GM04503 (cell line): Measurements from ENCODE around the gene HECA.
"Not testable (repeated sequence)": the region's sequence is repeated elsewhere in the genome, so short reads cannot be mapped to it uniquely, and the experiment has no call there.

Source experiments
- DNase-seq: peaks from one replicate; pipeline ENCODE4 v3.0.0-alpha.2; 2012; ENCODE audit warnings: low read depth

Gene HECA

DNA sequence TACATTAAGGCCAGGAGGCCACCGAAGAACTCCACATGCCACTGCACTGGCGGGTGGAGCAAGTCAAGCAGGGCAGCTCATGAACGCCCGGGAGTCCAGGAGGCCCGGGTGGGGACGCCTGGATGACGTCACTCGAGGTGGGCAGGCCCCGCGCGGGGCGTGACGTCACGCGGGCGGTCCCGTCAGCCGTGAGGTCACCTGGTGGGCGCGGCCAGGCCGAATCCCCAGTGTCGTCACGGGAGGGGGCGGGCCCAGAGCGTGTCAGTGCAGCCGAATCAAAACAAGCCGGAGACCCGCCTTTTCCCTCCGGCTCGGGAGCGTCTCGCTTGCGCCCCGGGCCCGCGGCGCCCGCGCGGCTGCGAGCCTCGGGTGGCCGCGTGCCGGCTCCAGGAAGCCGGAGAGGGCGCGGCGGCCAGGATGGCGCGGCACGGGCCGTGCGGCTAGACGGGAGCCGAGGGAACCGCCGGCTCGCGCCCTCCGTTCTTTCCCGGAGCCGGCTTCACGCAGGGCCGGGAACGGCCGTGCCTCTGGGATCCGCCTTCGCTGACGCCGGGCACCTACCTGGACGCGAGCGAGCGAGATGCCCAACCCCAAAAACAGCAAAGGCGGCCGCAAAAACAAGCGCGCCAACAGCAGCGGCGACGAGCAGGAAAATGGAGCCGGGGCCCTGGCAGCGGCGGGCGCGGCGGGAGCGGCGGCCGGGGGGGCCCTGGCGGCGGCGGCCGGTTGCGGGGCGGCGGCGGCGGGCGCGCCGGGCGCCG, at the start of gene HECA:
HECA (plus strand) TSS at position 264 of the 761 bp plus-strand sequence; CDS start at position 581, 317 bp downstream.
- DNase-seq = no peak

GRCh38 chr6:139091826-139092225, 43.1 kb upstream of the HECA start:
- DNase-seq = no peak

- no peak for DNase-seq
Observed at GRCh38 chr6:139099984-139100383, 34.9 kb upstream of the HECA start.

DNA sequence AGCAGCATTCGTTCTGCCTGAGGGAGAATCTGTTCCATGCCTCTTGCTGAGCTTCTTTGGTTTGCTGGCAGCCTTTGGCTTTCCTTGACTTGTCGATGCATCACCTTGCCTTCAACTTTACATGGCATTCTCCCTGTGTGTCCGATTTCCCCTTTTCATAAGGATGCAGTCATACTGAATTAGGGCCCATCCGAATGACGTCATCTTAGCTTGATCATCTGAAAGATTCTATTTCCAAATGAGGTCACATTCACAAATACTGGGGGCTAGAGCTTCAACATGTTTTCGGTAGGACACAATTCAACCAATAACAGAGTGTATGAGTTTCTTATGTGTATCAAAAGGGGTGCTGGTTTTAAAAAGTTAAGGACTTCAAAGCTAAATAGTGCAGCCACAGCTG, 27.8 kb upstream of the HECA start:
- DNase-seq = no peak

GRCh38 chr6:139108378-139108777, 26.5 kb upstream of the HECA start:
- no peak for DNase-seq

GRCh38 chr6:139109558-139109957, 25.3 kb upstream of the HECA start:
- no peak for DNase-seq

DNA sequence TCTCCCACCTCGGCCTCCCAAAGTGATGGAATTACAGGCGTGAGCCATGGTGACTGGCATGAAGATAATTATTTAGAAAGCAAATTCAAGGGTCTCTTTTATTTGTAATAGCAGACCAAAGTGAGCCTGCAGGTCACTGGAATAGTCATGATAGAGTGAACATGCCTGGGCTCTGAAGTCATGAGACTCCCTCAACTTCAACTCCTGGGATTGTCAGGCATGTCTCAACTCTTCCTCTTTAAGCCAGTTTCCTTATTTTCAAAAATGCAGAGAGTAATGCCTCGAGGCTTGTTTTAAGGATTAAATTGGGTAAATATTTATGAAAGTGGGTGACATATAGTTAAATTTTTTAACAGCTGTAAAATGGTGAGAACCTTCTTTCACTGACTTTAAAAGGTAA, 22.7 kb upstream of the HECA start:
- DNase-seq = no peak

GRCh38 chr6:139112561-139112960, 22.3 kb upstream of the HECA start:
- no peak for DNase-seq

GRCh38 chr6:139114746-139115145, 20.1 kb upstream of the HECA start:
- DNase-seq = no peak

- DNase-seq = no peak
Observed at GRCh38 chr6:139115989-139116758, 18.7 kb upstream of the HECA start.

GRCh38 chr6:139117734-139118133, 17.1 kb upstream of the HECA start:
- DNase-seq = no peak

GRCh38 chr6:139119552-139119951, 15.3 kb upstream of the HECA start:
- DNase-seq = no peak

DNA sequence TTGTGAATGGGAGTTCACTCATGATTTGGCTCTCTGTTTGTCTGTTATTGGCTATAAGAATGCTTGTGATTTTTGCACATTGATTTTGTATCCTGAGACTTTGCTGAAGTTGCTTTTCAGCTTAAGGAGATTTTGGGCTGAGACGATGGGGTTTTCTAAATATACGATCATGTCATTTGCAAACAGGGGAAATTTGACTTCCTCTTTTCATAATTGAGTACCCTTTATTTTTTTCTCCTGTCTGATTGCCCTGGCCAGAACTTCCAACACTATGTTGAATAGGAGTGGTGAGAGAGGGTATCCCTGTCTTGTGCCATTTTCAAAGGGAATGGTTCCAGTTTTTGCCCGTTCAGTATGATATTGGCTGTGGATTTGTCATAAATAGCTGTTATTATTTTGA, 12.1 kb upstream of the HECA start:
- not testable (repeated sequence) for DNase-seq

DNA sequence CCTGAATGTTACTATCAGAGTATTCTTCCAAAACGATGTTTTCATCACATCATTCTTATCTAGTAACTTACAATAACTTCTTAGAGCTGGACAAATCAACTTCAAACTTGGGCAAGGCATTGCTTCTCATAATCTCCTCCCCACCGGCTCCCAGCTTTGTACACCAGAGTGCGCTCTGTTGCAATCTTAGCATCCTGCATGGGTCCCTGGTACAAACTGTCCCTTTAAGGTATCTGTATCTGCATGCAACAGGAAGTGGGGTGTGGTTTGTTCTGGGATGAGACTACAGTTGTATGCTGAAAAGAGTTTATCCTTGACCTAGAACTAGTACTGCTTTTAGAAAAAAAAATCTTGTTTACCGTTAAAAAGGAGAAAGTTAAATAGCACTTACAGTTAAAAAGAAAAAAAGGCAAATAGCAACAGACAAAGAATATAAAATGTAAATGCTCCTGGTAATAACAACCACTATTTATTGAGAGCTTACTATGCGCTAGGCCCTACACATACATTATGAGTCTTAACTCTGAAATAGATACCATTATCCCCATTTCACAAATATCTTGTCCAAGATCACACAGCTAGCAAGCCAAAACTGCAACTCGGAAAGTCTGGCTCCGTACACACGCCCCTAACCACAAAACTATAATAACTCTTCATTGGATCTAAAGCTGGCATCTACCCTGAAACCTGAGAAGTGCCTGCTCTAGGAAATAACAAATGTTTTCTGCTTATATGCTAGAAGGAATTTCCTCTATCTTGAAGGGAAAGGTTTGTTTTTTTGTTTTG, 9.8 kb upstream of the HECA start:
- no peak for DNase-seq

GRCh38 chr6:139126255-139126654, 8.6 kb upstream of the HECA start:
- peak; percentile 92 for DNase-seq

DNA sequence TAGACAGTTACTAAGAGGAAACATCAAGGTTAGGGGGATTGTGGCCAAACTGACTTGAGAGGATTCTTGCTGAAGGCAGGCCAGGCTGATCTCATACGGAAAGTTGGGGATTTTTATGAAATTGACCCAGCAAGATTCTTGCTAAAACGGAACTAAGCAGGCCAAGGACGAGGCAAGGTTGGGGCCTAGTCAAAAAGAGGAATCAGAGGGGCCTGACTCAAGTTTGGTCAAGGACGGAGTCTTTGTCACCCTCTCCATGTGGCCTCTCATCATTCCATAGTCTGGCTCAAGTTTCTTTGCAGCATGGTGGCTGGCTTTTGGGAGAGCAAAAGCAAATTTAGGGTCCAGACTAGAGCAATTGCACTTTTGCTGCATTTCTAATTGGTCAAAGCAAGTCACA, 7.9 kb upstream of the HECA start:
- DNase-seq = no peak

DNA sequence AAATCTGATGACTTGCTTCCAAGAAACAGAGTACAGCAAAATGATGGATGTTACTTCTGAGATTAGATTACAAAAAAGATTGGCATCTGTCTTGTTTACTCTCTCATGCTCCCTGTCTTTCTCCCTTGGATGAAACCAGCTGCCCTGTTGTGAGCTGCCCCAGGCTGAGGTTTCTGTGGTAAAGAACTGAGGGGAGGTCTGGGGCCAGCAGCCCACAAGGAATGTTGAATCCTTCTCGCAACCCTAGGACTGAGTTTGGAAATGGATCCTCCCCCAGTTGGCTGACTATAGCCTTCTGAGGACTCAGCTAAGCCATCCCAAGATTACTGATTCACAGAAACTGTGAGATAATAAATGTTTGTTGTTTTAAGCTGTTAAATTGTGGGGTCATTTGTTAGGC, 5.6 kb upstream of the HECA start:
- DNase-seq = no peak

DNA sequence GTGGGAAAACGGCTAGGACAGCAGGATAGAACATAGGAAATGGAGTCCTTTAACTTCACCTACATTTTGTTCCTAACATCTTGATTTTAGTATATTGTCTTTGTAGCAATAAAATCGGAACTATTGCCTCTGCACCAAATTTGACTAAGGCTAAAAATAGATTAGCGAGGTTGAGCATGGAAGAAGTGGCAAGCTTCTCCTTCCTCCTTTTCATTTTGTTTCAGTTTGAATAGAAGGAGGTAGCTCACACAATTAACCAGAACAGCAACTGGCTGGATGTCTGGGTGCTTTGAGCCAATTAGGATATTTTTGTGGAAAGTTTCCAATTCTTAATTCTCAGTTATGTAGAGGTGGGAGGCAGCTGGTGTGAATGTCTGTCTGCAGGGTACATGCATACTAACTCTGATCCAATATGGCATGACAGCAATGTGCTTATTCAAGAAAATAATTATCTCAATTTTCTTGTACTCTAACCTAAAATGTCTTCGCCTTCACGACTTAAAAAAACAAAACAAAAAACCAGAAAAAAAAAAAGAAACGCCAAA, 3.1 kb upstream of the HECA start:
- no peak for DNase-seq

DNA sequence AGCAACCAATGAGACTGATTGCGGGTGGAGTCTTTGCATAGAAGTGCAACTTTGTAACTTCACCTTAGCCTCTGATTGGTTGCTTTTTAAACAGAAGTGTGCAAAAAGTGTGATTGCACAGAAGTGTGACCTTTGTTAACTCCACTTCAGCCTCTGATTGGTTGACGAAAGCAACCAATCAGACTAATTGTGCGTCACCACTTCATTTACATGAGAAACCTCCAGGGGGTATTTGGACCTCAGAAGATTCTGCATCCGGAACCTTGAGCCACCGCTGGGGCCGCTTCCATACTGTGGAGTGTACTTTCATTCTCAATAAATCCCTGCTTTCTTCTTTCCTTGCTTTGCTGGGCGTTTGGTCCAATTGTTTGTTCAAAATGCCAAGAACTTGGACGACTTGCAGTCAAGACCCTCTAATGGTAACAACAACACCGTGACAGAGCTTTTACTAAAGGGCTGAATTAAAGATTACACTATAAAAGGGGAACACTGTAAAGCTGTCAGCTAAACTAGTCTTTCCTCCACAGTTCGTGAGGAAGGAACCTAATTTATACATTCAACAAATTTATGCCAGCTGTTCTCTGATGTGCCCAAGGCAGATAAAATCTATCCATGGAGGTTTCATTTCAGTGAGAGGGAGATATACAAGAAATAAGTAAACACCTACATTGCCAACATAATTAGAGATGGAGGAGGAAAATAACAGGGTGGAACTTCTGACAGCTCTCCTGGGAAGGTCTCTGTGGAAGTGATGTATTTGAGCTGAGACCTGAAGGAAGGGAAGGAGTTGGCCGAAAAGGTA, 1.4 kb upstream of the HECA start:
- no peak for DNase-seq

DNA sequence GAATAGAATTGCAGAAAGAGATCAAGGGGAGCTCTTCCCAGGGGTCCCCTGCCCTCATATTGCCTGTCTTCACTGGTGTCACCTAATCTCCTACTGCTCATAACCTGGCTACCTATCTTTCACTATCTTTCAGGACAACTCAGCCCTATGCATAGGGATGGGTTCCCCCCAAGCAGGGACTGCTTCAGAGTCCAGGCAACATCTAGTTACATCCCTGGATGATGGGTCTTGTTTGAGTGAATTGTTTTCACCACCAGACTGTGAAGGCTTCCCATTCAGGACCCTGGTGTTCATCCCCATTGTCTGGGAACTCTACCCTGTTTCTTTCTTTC, 850 bp upstream of the HECA start:
- DNase-seq = no peak
